B cell (primary cell): ENCODE measurements around the gene ABCA1. TPM values are rescaled to one million over a fixed set of nuclear protein-coding genes. Genes with fewer than 3 reads are reported as not detected.

Source experiments
- ATAC-seq: fragments of 200-7000 bp; cut with Tn5 transposase; one replicate; pipeline ENCODE4 v1.10.0; 2021; ENCODE audit warnings: low read depth, mild to moderate bottlenecking, moderate number of reproducible peaks, moderate library complexity
- CTCF ChIA-PET: fragments of 350-600 bp; sonication (Branson Sonifier 250); formaldehyde crosslinking; loops from one replicate; lab custom pipeline; 2021; ENCODE audit warnings: antibody characterized with exemption, inconsistent platforms; lab: Charles Lee
- POLR2A ChIA-PET: fragments of 350-600 bp; sonication (Branson Sonifier 250); formaldehyde crosslinking; loops from one replicate; lab custom pipeline; 2021; ENCODE audit warnings: antibody characterized with exemption; lab: Charles Lee
- DNase-seq: peaks from one replicate; pipeline ENCODE4 v3.0.0; 2013
- H2AFZ ChIP-seq: 2 replicates; pipeline ENCODE4 v1.6.1; 2012; ENCODE audit warnings: mild to moderate bottlenecking, low read depth, low read length; ENCODE audit not compliant: insufficient read depth, poor library complexity, severe bottlenecking
- H3K27ac ChIP-seq, 2 donors: 1 replicate in 1 of 2; 2 replicates in 1 of 2; pipeline ENCODE4 v1.5.1; 2012 to 2013; ENCODE audit warnings: low read length in 2 of 2, mild to moderate bottlenecking in 2 of 2, moderate library complexity in 1 of 2
- H3K27me3 ChIP-seq, 4 experiments: fragments of 200-600 bp in 1 of 4; sonication (generic) in 1 of 4; replicated peaks in 1 of 4; 1 replicate in 2 of 4; 2 replicates in 2 of 4; pipeline versions ENCODE4 v1.6.1 to v1.7.0; 2013 to 2016; ENCODE audit warnings: low read length in 3 of 4, mild to moderate bottlenecking in 2 of 4, mixed read lengths in 1 of 4, moderate library complexity in 1 of 4; ENCODE audit not compliant: insufficient read depth in 4 of 4, control insufficient read depth in 3 of 4; ENCODE audit errors: control extremely low read depth in 1 of 4
- H3K36me3 ChIP-seq, 2 experiments: replicated peaks in 1 of 2; 1 replicate in 1 of 2; 2 replicates in 1 of 2; pipeline versions ENCODE4 v1.6.1 to v1.7.1; 2013; ENCODE audit warnings: low read length in 1 of 2; ENCODE audit not compliant: insufficient read depth in 2 of 2, control insufficient read depth in 1 of 2; ENCODE audit errors: control extremely low read depth in 1 of 2, extremely low read depth in 1 of 2
- H3K4me1 ChIP-seq, 2 donors: fragments of 200-600 bp in 1 of 2; sonication (generic) in 1 of 2; 1 replicate in 1 of 2; 2 replicates in 1 of 2; pipeline versions ENCODE4 v1.5.1 to v1.6.1; 2013 to 2017; ENCODE audit warnings: low read length in 2 of 2; ENCODE audit not compliant: control insufficient read depth in 2 of 2, insufficient read depth in 2 of 2
- H3K4me2 ChIP-seq: replicated peaks from 2 replicates; pipeline ENCODE3; 2012; ENCODE audit warnings: mild to moderate bottlenecking, low read depth, low read length; ENCODE audit not compliant: poor library complexity, severe bottlenecking
- H3K4me3 ChIP-seq, 5 experiments: fragments of 200-600 bp in 1 of 5; sonication (generic) in 1 of 5; 1 replicate in 3 of 5; 2 replicates in 2 of 5; pipeline versions ENCODE4 v1.5.1 to v1.7.0; 2011 to 2016; ENCODE audit warnings: low read length in 4 of 5, mild to moderate bottlenecking in 4 of 5, low read depth in 2 of 5, control low read depth in 1 of 5, moderate library complexity in 1 of 5; ENCODE audit not compliant: insufficient read depth in 1 of 5; ENCODE audit errors: control extremely low read depth in 1 of 5, extremely low read depth in 1 of 5
- H3K79me2 ChIP-seq: fragments of 200-600 bp; sonication (generic); one replicate; pipeline ENCODE4 v1.6.0; 2016; ENCODE audit warnings: low read length; ENCODE audit not compliant: control insufficient read depth, insufficient read depth
- H3K9ac ChIP-seq: fragments of 200-600 bp; sonication (generic); 2 replicates; pipeline ENCODE4 v1.6.1; 2017; ENCODE audit warnings: mild to moderate bottlenecking, low read length, moderate library complexity
- H3K9me3 ChIP-seq, 3 donors: one replicate each; pipeline versions ENCODE4 v1.6.1 to v1.7.1; 2013; ENCODE audit warnings: low read length in 2 of 3; ENCODE audit not compliant: control insufficient read depth in 2 of 3, insufficient read depth in 1 of 3; ENCODE audit errors: control extremely low read depth in 1 of 3
- H4K20me1 ChIP-seq: 2 replicates; pipeline ENCODE4 v1.6.0; 2012; ENCODE audit warnings: mild to moderate bottlenecking, low read length; ENCODE audit not compliant: insufficient read depth, control insufficient read depth, poor library complexity, severe bottlenecking
- H3K27ac Mint-ChIP-seq: one replicate; pipeline ENCODE4 v1.8.0; 2021; ENCODE audit warnings: mixed read lengths
- H3K27me3 Mint-ChIP-seq: one replicate; pipeline ENCODE4 v1.8.0; 2021; ENCODE audit warnings: mixed read lengths
- H3K4me1 Mint-ChIP-seq: one replicate; pipeline ENCODE4 v1.8.0; 2021; ENCODE audit warnings: mixed read lengths
- H3K4me3 Mint-ChIP-seq: one replicate; pipeline ENCODE4 v1.8.0; 2021; ENCODE audit warnings: mixed read lengths
- H3K9me3 Mint-ChIP-seq: one replicate; pipeline ENCODE4 v1.8.0; 2022; ENCODE audit warnings: mixed read lengths; ENCODE audit not compliant: insufficient read depth
- EZH2 ChIP-seq: IDR thresholded peaks from 2 replicates; pipeline ENCODE4 v1.6.1; 2012; ENCODE audit warnings: borderline replicate concordance, low read depth, mild to moderate bottlenecking, moderate library complexity, low read length; ENCODE audit not compliant: insufficient read depth, poor library complexity, severe bottlenecking
- WGBS: methylation state at CpG from one replicate; pipeline ENCODE4 v1.1.5; 2013; ENCODE audit warnings: missing lambda C conversion rate; ENCODE audit not compliant: insufficient coverage; 5-methylcytosine and 5-hydroxymethylcytosine counted together
- intact Hi-C: fragments of 100-400 bp; cut with micrococcal nuclease; formaldehyde crosslinking; loops from one replicate; pipeline ENCODE4 v1.10.0; 2022
- polyA plus RNA-seq: library from polyadenylated mRNA; depleted of rRNA; stranded (reverse); fragments of >200 nt; gene quantifications from 2 replicates; pipeline ENCODE4 v1.2.3, GENCODE V29; 2012
- total RNA-seq, 2 donors: library from RNA; stranded (reverse); fragments of 120-200 nt in 1 of 2; gene quantifications; 1 replicate in 1 of 2; 2 replicates in 1 of 2; pipeline versions ENCODE4 v1.2.3 to v1.2.4, GENCODE V29; 2013 to 2022
- TF ChIP-seq, protein P1 (sequence below): fragments of 200-600 bp; IDR thresholded peaks from one replicate; pipeline ENCODE4 v1.8.0; 2022; ENCODE audit warnings: antibody characterized with exemption, mild to moderate bottlenecking

The ABCA1 gene
- total and polyA plus RNA-seq, 2 donors (not counting 1 experiment from before 2014, with no cell fraction given), result 5.2 to 24.0 TPM

DNA sequence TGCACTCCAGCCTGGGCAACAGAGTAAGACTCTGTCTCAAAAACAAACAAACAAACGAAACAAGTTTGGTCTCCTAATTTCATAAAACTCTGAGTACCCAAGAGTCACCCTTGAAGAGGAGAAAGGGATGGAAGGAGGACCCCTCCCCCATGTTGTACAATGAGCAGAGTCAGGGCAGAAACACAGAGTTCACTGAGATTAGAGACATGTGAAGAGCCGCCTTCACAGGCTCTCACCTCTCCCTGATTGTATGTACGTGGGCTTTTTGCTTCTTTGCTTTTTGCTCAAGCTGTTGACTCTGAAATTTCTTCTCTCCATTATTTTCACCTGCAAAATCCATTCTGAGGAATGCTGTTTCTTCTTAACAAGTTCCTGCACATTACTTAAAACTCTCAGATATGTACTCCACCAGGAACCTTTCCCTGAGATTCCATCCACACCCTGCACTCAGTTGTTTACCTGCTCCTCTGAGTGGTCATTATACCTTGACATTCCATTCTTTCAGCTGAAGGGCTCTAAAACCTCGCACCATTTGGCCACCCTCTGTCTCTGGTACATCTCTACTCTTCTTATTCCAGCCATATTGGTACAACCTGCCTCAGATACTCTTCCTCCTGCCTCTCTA lies 44.4 kb upstream of the ABCA1 start:
- Histone ChIP-seq H3K36me3 (no peaks in the 10 kb centered on the region), H3K4me2 (no peak overlapping the region), H3K27ac (no peak overlapping the region), H4K20me1 (no peaks in the 10 kb centered on the region), H3K27me3 (peaks cover 0 to 4% (median 2%) of the 10 kb centered on the region in 4 experiments), H3K4me3 (no peak overlapping the region), H2AFZ (no peak overlapping the region), H3K4me1 (peaks cover 4 to 14% of the 10 kb centered on the region in 2 donors), H3K9ac (no peak overlapping the region), H3K9me3 (no peaks in the 10 kb centered on the region), H3K79me2 (no peaks in the 10 kb centered on the region)
- ATAC-seq (no peak), DNase-seq (no peak)
- Mint-ChIP-seq H3K4me3 (no peak overlapping the region), H3K27me3 (peaks cover 30% of the 10 kb centered on the region), H3K4me1 (peaks cover 10% of the 10 kb centered on the region), H3K9me3 (no peaks in the 10 kb centered on the region), H3K27ac (no peak overlapping the region)
- no peak for TF ChIP-seq EZH2
- TF ChIP-seq, protein P1, sequence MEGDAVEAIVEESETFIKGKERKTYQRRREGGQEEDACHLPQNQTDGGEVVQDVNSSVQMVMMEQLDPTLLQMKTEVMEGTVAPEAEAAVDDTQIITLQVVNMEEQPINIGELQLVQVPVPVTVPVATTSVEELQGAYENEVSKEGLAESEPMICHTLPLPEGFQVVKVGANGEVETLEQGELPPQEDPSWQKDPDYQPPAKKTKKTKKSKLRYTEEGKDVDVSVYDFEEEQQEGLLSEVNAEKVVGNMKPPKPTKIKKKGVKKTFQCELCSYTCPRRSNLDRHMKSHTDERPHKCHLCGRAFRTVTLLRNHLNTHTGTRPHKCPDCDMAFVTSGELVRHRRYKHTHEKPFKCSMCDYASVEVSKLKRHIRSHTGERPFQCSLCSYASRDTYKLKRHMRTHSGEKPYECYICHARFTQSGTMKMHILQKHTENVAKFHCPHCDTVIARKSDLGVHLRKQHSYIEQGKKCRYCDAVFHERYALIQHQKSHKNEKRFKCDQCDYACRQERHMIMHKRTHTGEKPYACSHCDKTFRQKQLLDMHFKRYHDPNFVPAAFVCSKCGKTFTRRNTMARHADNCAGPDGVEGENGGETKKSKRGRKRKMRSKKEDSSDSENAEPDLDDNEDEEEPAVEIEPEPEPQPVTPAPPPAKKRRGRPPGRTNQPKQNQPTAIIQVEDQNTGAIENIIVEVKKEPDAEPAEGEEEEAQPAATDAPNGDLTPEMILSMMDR, result no peak
- ChIA-PET CTCF (interaction anchor here (1.8 kb wide), 1 partner anchor 185 kb away, joined by 5 read pairs; no protein-coding TSS in a partner anchor), POLR2A (no interaction called here)
- intact Hi-C loops, result no loop called here
- 84% methylated on average over 3 of the region's 4 CpGs for WGBS

DNA sequence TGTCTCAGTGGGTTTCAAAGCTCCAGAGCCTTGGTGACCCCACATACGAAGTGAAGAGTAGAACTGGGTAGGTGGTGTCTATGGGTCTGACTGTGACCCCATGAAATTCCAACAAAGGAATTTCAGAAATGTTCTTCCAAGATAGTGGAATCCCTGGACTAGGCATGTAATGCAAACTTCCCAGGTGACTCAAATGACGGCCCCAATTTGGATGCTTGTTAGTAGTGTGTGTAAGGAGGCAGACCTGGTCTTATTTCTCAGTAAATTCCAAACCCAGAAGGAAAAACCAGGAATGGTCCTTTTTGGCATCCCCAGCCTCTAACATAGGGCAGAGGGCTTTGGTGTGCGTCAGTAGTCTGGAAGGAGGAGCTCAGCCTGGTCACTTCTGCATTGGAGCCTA lies 43.6 kb upstream of the ABCA1 start:
- no peak for DNase-seq
- peaks cover 0 to 4% (median 2%) of the 10 kb centered on the region in 4 experiments for H3K27me3 ChIP-seq
- 92% methylated on average over 1 of the region's 3 CpGs for WGBS
- H3K36me3 ChIP-seq, result no peaks in the 10 kb centered on the region
- ATAC-seq, result no peak
- POLR2A ChIA-PET, result no interaction called here
- no peak overlapping the region for H2AFZ ChIP-seq
- H3K27me3 Mint-ChIP-seq, result peaks cover 30% of the 10 kb centered on the region
- H3K4me3 Mint-ChIP-seq, result no peak overlapping the region
- CTCF ChIA-PET, result interaction anchor here (1.0 kb wide), 1 partner anchor 20 kb away, joined by 3 read pairs; no protein-coding TSS in a partner anchor
- TF ChIP-seq, protein P1, result no peak
- TF ChIP-seq EZH2, result no peak
- no peaks in the 10 kb centered on the region for H3K79me2 ChIP-seq
- no peak overlapping the region for H3K9ac ChIP-seq
- no peaks in the 10 kb centered on the region for H3K9me3 ChIP-seq
- H4K20me1 ChIP-seq, result no peaks in the 10 kb centered on the region
- H3K4me1 Mint-ChIP-seq, result peaks cover 10% of the 10 kb centered on the region
- intact Hi-C loops, result no loop called here
- no peak overlapping the region for H3K4me2 ChIP-seq
- no peaks in the 10 kb centered on the region for H3K9me3 Mint-ChIP-seq
- H3K27ac ChIP-seq, result no peak overlapping the region
- no peak overlapping the region for H3K27ac Mint-ChIP-seq
- H3K4me3 ChIP-seq, result no peak overlapping the region
- H3K4me1 ChIP-seq, result peaks cover 4 to 14% of the 10 kb centered on the region in 2 donors
